HEK293 (cell line): Measurements from ENCODE around the gene UBAC2.

Experiments
- BCL11A ChIP-seq: fragments of 450-650 bp; formaldehyde crosslinking; IDR thresholded peaks from 2 replicates; pipeline ENCODE4 v1.5.1; 2016; ENCODE audit warnings: low read depth, missing biosample characterization, missing genetic modification characterization
- CTCF ChIP-seq: fragments of 450-650 bp; formaldehyde crosslinking; IDR thresholded peaks from 2 replicates; pipeline ENCODE4 v1.5.1; 2016; ENCODE audit warnings: missing biosample characterization, missing genetic modification characterization
- PATZ1 ChIP-seq: fragments of 450-650 bp; formaldehyde crosslinking; IDR thresholded peaks from 2 replicates; pipeline ENCODE4 v1.5.1; 2016; ENCODE audit warnings: missing biosample characterization, missing genetic modification characterization
- YY1 ChIP-seq: fragments of 450-650 bp; formaldehyde crosslinking; IDR thresholded peaks from 2 replicates; pipeline ENCODE4 v1.5.1; 2018; ENCODE audit warnings: missing biosample characterization, missing genetic modification characterization
- ZBTB17 ChIP-seq: fragments of 450-650 bp; formaldehyde crosslinking; IDR thresholded peaks from 2 replicates; pipeline ENCODE4 v1.5.1; 2016; ENCODE audit warnings: missing biosample characterization, missing genetic modification characterization
- ZBTB49 ChIP-seq: fragments of 450-650 bp; formaldehyde crosslinking; IDR thresholded peaks from 2 replicates; pipeline ENCODE4 v1.5.1; 2016; ENCODE audit warnings: missing biosample characterization, missing genetic modification characterization, low read depth
- ZNF175 ChIP-seq: fragments of 450-650 bp; formaldehyde crosslinking; IDR thresholded peaks from 2 replicates; pipeline ENCODE4 v1.5.1; 2016; ENCODE audit warnings: missing biosample characterization, missing genetic modification characterization
- ZNF274 ChIP-seq, 2 experiments: fragments of 200-500 bp in 1 of 2; fragments of 450-650 bp in 1 of 2; sonication (Bioruptor generic) in 1 of 2; formaldehyde crosslinking in 1 of 2; IDR thresholded peaks; 2 replicates each; pipeline versions ENCODE4 v1.5.1 to v1.6.1; 2014 to 2016; ENCODE audit warnings: borderline replicate concordance in 1 of 2, inconsistent platforms in 1 of 2, low read length in 1 of 2, missing biosample characterization in 1 of 2, missing genetic modification characterization in 1 of 2
- ZNF350 ChIP-seq: fragments of 450-650 bp; formaldehyde crosslinking; IDR thresholded peaks from 2 replicates; pipeline ENCODE4 v1.5.0; 2017; ENCODE audit warnings: missing biosample characterization, mild to moderate bottlenecking, missing genetic modification characterization
- ZNF366 ChIP-seq: fragments of 450-650 bp; formaldehyde crosslinking; conservative IDR thresholded peaks from 2 replicates; pipeline ENCODE4 v1.5.1; 2016; ENCODE audit warnings: missing biosample characterization, missing genetic modification characterization
- ZNF394 ChIP-seq: fragments of 450-650 bp; formaldehyde crosslinking; IDR thresholded peaks from 2 replicates; pipeline ENCODE4 v1.5.1; 2016; ENCODE audit warnings: missing biosample characterization, missing genetic modification characterization, mild to moderate bottlenecking, moderate library complexity, borderline replicate concordance

GRCh38 chr13:99326012-99326411, 125.4 kb downstream of the UBAC2 start:
- TF ChIP-seq CTCF (tag by site-specific recombination), result no peak
- TF ChIP-seq ZBTB17 (tag by site-specific recombination), result no peak
- TF ChIP-seq PATZ1 (tag by site-specific recombination), result no peak
- no peak for TF ChIP-seq BCL11A (tag by site-specific recombination)
- no peak for TF ChIP-seq ZNF350 (tag by site-specific recombination)
- no peak for TF ChIP-seq ZBTB49
- no peak for TF ChIP-seq ZNF394
- no peak for TF ChIP-seq ZNF366 (tag by site-specific recombination)
- no peak for TF ChIP-seq ZNF274 (IDR thresholded peaks at IDR 0.05; ENCODE audit: low read length)
- TF ChIP-seq ZNF274 (tag by site-specific recombination; IDR thresholded peaks at IDR 0.05; ENCODE audit: borderline replicate concordance), result no peak
- no peak for TF ChIP-seq ZNF175 (tag by site-specific recombination)
- no peak for TF ChIP-seq YY1 (tag by site-specific recombination)
